Fibroblast of skin of abdomen (primary cell): ENCODE measurements around the gene KCTD15.

Source experiments
- DNase-seq: peaks from one replicate; pipeline ENCODE4 v3.0.0-alpha.2; 2013

KCTD15 gene

GRCh38 chr19:33772102-33772857 is 24.4 kb upstream of the KCTD15 start:
- no peak for DNase-seq

DNA sequence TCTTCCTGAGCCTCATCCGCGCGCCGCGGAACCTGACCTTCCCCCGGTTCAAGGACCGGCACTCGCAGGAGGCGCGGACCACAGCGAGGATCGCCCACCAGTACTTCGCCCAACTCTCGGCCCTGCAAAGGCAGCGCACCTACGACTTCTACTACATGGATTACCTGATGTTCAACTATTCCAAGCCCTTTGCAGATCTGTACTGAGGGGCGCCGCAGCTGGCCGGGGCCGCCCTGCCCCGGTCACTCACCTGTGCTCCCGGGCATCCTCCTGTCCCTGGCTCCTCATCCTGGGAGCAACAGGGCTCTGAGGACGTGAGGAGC is 23.9 kb upstream of the KCTD15 start:
- no peak for DNase-seq

GRCh38 chr19:33773704-33774624 is 22.7 kb upstream of the KCTD15 start:
- no peak for DNase-seq

DNA sequence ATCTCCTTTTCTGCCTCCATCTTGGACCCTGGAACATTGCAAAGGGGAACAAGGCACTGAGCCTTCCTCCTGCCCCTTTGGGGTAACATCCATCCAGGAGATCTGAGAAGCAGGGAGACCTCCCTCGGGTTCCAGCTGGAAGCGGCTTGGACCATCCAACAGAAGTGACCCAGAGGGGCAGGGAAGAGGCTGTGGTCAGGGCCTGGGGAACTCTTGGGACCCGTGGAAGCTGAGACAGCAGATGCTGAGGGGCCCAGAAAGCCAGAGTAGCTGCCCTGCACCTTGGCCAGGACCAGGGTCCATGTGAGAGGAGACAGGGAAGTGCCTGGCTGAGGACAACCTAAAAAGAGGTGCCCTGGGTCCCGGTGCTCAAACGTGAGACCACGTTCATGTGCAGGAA is 21.9 kb upstream of the KCTD15 start:
- no peak for DNase-seq

GRCh38 chr19:33775731-33776487 is 20.8 kb upstream of the KCTD15 start:
- DNase-seq, result no peak

GRCh38 chr19:33777351-33777750 is 19.3 kb upstream of the KCTD15 start:
- DNase-seq, result no peak

GRCh38 chr19:33777753-33778088 is 18.9 kb upstream of the KCTD15 start:
- no peak for DNase-seq

- DNase-seq, result peak; percentile 59
Observed at GRCh38 chr19:33778089-33778791, 18.4 kb upstream of the KCTD15 start.

DNA sequence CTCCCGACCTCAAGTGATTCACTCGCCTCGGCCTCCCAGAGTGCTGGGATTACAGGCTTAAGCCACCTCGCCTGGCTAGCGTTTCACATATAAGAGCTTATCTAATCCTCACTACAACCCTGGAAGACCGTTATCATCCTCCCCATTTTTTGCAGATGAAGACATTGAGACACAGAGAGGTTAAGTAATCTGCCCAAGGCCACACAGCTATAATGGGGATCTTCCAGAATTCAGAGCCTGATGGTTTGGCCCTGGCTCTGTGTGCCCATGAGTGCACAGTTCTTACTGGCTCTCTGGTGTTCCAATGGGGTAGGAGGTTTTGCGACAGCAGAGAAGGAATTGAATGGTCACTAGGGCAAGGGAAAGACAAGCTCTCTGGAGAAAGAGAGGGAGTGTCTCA is 16.8 kb upstream of the KCTD15 start:
- DNase-seq, result no peak

DNA sequence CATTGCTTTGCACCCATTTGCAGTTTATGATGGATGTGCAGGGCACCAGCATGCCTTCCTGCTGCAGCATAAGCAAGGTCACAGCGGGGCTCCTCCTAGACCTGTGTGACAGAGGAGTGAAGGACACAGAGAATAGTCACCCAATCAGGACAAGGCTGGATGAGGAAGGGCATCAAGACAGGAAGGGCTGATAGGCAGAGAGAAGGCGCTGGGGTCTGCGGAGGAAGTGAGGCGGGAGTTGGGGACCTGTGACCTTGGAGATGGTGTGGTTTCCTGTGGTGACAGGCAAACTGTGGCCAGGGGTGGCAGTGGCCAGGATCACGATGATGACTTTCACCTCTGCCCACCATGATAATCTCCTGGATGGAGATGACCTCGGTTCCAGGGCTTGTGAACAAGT is 16.4 kb upstream of the KCTD15 start:
- DNase-seq, result no peak

DNA sequence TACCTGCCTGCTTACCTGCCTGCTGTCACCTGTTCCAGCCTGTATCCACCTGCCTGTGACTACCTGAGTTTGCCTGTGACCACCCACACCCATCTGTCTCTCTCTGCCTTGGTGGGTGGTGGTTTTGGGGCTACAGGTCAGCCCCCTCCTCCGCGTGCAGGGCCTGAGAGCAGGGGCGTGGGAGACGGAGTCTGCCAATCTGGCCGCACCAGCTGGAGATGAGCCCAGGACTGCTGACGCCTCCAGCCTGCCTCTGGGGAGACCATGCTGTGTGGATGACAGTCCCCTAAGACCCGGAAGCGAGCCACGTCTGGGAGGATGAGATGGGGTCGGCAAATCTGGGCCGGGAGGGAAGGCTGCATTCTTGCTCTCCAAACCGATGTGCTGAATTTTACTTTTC is 15.9 kb upstream of the KCTD15 start:
- no peak for DNase-seq

DNA sequence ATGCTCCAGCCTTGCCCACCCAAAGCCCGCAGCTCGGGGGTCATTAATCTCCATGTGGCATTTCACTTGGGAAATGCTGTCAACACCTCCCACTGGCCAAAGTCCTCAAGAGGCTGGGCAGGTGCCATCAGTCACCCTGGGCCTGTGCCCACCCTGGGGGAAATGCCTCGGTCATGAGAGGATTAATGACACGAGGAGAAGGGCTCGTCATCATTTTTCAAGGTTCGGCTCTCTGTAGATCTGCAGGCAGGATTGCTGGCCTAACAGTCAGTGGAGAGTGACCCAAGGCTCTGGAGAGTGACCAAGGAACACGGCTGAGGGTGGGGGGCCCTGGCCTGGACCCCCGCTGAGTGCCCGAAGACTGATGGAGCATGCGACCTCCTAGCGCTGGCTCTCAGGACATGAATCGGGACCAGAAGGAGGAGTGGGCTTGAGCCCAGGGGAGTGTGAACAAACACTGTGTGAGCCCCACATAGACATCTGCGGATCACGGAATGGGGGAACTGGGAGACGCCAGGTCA is 15.2 kb upstream of the KCTD15 start:
- DNase-seq, result no peak

- peak; percentile 50 for DNase-seq
Observed at GRCh38 chr19:33781996-33782395, 14.7 kb upstream of the KCTD15 start.

- DNase-seq, result no peak
Observed at GRCh38 chr19:33784432-33784831, 12.2 kb upstream of the KCTD15 start.

DNA sequence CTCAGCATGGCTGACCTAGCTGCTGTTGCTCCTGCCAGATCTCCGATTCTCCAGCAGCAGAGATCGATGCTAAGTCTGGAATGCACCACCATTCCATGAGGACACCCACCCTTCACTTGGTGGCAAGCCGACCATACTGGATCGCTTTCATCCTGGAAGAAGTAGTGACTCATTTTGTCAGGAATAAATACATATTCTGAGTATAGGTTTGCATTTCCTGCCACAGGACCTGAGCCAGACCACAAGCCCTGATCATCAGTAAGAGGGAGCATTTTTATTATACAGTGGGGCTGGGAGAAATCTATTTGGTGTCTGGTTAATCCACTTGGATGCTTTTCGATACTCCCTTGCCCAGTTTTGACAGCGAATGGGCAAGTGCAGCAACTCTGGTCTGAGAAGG is 10.9 kb upstream of the KCTD15 start:
- peak; percentile 79 for DNase-seq

- DNase-seq, result no peak
Observed at GRCh38 chr19:33788676-33789075, 8.0 kb upstream of the KCTD15 start.

- no peak for DNase-seq
Observed at GRCh38 chr19:33789344-33789743, 7.3 kb upstream of the KCTD15 start.

GRCh38 chr19:33794683-33795369 is 1.8 kb upstream of the KCTD15 start:
- DNase-seq, result no peak

GRCh38 chr19:33795370-33796163 is 1.1 kb upstream of the KCTD15 start:
- peak; percentile 86 for DNase-seq

- DNase-seq, result peak; percentile 67
Observed at GRCh38 chr19:33797802-33798671, 1.4 kb downstream of the KCTD15 start.
